ENCODE results near the gene HIGD2A.

GRCh38 chr5:176413709-176414191 is 25.2 kb downstream of the HIGD2A start:
- TF ChIP-seq CTCF (IDR thresholded peaks at IDR 0.05) (no peak), POLR2A (IDR thresholded peaks at IDR 0.05) (no peak)

All from body of pancreas (tissue), 4 donors.